ENCODE data around the gene LIMS2. TPM values are rescaled to one million over a fixed set of nuclear protein-coding genes. Genes with fewer than 3 reads are reported as not detected.

The LIMS2 gene
- total and polyA plus RNA-seq, 2 of the 8 experiments (the other 6 are each of a cell fraction or from before 2014, with no cell fraction given), result 3.3 to 4.8 TPM

- POLR2A ChIA-PET (ENCODE audit: partially characterized antibody), result interaction anchor here (1.2 to 4.9 kb wide), 4 partner anchors 10 to 30 kb away, joined by 3 to 21 read pairs (median 7); partner anchors contain the start of gene SFT2D3
- H3K27me3 ChIP-seq (replicated peaks in 1 of 4; ENCODE audit: control insufficient read depth in 3 of 4, extremely low read depth in 1 of 4, insufficient read depth in 3 of 4, low read length in 3 of 4), result peaks cover 10 to 57% (median 33%) of the 10 kb centered on the region in 4 experiments
Measured at GRCh38 chr2:127674241-127675209, 805 bp downstream of the LIMS2 start.

More at GRCh38 chr2:127674241-127675209, 805 bp downstream of the LIMS2 start:
- H4K5ac ChIP-seq (ENCODE audit: insufficient read length, low read depth, low read length), result no peak overlapping the region
- H3K4me1 ChIP-seq (replicated peaks in 1 of 4; ENCODE audit: control insufficient read depth in 3 of 4, insufficient read depth in 4 of 4, low read length in 3 of 4), result peaks cover 0 to 4% (median 0%) of the 10 kb centered on the region in 4 experiments; a peak in 3 of 7 replicates
- DNase-seq (ENCODE audit: low read depth in 1 of 2, low spot score in 2 of 2) (peak in 1 of 2 experiments; percentile 67), FAIRE-seq (no peak)
- no peak overlapping the region for H2BK12ac ChIP-seq (ENCODE audit: low read depth, low read length)
- no peak overlapping the region for H3K56ac ChIP-seq (replicated peaks; ENCODE audit: insufficient read length, low read depth, low read length)
- H4K20me1 ChIP-seq (replicated peaks in 1 of 2; ENCODE audit: control insufficient read depth in 1 of 2, insufficient read depth in 2 of 2, low read length in 2 of 2), result no peaks in the 10 kb centered on the region
- H3K23ac ChIP-seq (ENCODE audit: insufficient read length), result no peak overlapping the region
- CTCF ChIA-PET (ENCODE audit: partially characterized antibody), result interaction anchor here (0.7 to 4.1 kb wide), 11 partner anchors 11 to 195 kb away, joined by 3 to 34 read pairs (median 3); no protein-coding TSS in a partner anchor
- H3K18ac ChIP-seq (ENCODE audit: extremely low read depth, low read length), result no peak overlapping the region
- peak overlapping the region; percentile 13; the same call in 1 of the 2 replicates for H2BK20ac ChIP-seq (ENCODE audit: low read length)
- no peak overlapping the region for H2BK5ac ChIP-seq (ENCODE audit: low read depth, low read length)
- no peak overlapping the region for H2AK5ac ChIP-seq (ENCODE audit: low read depth, low read length)
- H3K9me3 ChIP-seq (ENCODE audit: insufficient read depth in 2 of 2, low read depth in 1 of 2, low read length in 1 of 2), result no peaks in the 10 kb centered on the region
- H2BK15ac ChIP-seq (ENCODE audit: low read length), result no peak overlapping the region
- H3K9ac ChIP-seq (replicated peaks in 1 of 4; ENCODE audit: extremely low read depth in 1 of 4, low read depth in 3 of 4, low read length in 3 of 4), result no peak overlapping the region
- H4K91ac ChIP-seq (replicated peaks; ENCODE audit: insufficient read length, low read length), result no peak overlapping the region
- peaks cover 2% of the 10 kb centered on the region; the same call in 1 of the 2 replicates for H3K79me1 ChIP-seq (ENCODE audit: low read depth, low read length)
- 0 out of 2 replicates have a peak overlapping the region, but pooled peaks have one; percentile 76 for H4K8ac ChIP-seq (ENCODE audit: extremely low read depth, insufficient read depth, low read length)
- 24% methylated on average over 24 of the region's 72 CpGs; no CpG with 5 or more reads in 1 of the 2 experiments for WGBS, 2 experiments (ENCODE audit: extremely low coverage in 1 of 2, insufficient coverage in 1 of 2, insufficient read length in 1 of 2, insufficient replicate concordance in 2 of 2, low coverage in 1 of 2, low lambda C conversion rate in 2 of 2, missing lambda C conversion rate in 1 of 2)
- H3K4me2 ChIP-seq (ENCODE audit: insufficient read depth in 1 of 2, low read depth in 2 of 2, low read length in 2 of 2), result peak overlapping the region; percentile 66 to 79
- H2AFZ ChIP-seq (ENCODE audit: low read length), result 0 out of 2 replicates have a peak overlapping the region, but pooled peaks have one; percentile 48
- no peak overlapping the region for H2BK120ac ChIP-seq (replicated peaks; ENCODE audit: low read depth, low read length)
- peaks cover 2% of the 10 kb centered on the region; the same call in 1 of the 2 replicates for H3K23me2 ChIP-seq (ENCODE audit: low read depth, low read length)
- no peaks in the 10 kb centered on the region for H3K79me2 ChIP-seq (ENCODE audit: control insufficient read depth in 1 of 2, insufficient read depth in 2 of 2, low read length in 2 of 2)
- H3K36me3 ChIP-seq (ENCODE audit: control insufficient read depth in 2 of 4, insufficient read depth in 4 of 4, low read length in 3 of 4), result no peaks in the 10 kb centered on the region
- H3K27ac ChIP-seq (ENCODE audit: low read depth, low read length), result no peak overlapping the region
- TF ChIP-seq KDM4A (IDR thresholded peaks at IDR 0.05; ENCODE audit: low read depth, low read length, severe bottlenecking), result peak; percentile 77
- peak; percentile 64 for TF ChIP-seq EZH2 (IDR thresholded peaks at IDR 0.05; ENCODE audit: low read depth, low read length, severe bottlenecking)
- peak; percentile 29; the same call in 1 of the 2 replicates for TF ChIP-seq CREB1 (IDR thresholded peaks at IDR 0.05)
- TF ChIP-seq POLR2AphosphoS5 (IDR thresholded peaks at IDR 0.05; ENCODE audit: low read depth, low read length), result no peak
- TF ChIP-seq SUZ12 (IDR thresholded peaks at IDR 0.05; ENCODE audit: low read length), result peak; percentile 64; the same call in 1 of the 2 replicates
- TF ChIP-seq CEBPB (IDR thresholded peaks at IDR 0.05; ENCODE audit: low read depth, low read length), result no peak
- no peak for TF ChIP-seq ZNF274 (IDR thresholded peaks at IDR 0.05; ENCODE audit: borderline replicate concordance, extremely low read depth, low read length)
- no peak overlapping the region for H3K4ac ChIP-seq (replicated peaks; ENCODE audit: insufficient read length, low read depth, low read length)
- H3K14ac ChIP-seq (ENCODE audit: insufficient read length), result no peak overlapping the region
- peak overlapping the region; percentile 30 to 65 (median 42) for H3K4me3 ChIP-seq (ENCODE audit: extremely low read depth in 1 of 4, insufficient read depth in 2 of 4, low read depth in 3 of 4, low read length in 4 of 4)
